NOMO-1 treated with DMSO at 0.1 percent for 48 hours (cell line): Measurements from ENCODE around the gene NFYC.
A peak's percentile ranks its signal among the peaks of the same experiment; 100 is the strongest.
"Not testable (repeated sequence)": the region's sequence is repeated elsewhere in the genome, so short reads cannot be mapped to it uniquely, and the experiment has no call there.

ENCODE experiments used
- DNase-seq: peaks from one replicate; lab custom pipeline; 2025; ENCODE audit not compliant: unreplicated experiment; lab: John Stamatoyannopoulos, UW

NFYC gene

GRCh38 chr1:40665335-40666171, 26.0 kb upstream of the NFYC start, which contains the start of gene RIMS3:
RIMS3 (minus strand) TSS chr1:40665682; CDS start chr1:40641925, 23,757 bp downstream.
- DNase-seq: peak; percentile 66

DNA sequence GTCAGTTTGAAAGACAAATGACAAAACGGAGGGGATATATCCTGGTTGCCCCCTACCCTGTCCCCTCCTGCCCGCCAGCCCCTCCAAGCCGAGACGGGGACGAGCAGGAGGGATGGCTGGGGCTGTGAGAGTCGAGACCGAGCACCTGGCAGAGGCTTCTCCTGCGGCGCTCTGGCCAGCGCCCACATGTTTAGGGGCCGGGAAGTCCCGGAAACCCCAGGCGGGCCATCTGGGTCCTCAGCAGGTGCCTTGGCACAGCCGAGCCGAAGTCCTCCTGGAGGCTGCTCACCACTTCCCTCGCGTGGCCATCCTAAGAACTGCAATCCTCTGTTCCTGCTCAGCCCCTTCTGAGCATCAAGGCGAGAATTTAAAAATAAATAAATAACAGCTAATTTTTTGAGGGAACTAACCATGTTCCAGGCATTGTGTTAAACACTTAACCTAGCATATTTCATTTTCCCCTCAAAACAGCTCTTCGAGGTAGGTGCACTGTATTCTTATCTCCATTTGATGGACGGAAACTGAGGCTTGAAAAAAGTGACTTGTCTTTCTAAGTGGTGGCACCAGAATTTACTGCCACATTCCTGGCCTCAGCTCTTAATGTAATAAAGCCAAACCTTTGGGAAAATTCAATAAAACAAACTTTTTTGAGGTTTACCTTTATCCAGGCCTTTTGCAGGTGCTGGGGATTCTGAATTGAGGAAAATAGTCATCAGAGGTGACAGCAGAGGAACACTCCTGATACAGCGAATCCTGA, 22.6 kb upstream of the NFYC start:
- DNase-seq: peak; percentile 45

- DNase-seq: no peak
Measured at GRCh38 chr1:40673452-40673851, 18.1 kb upstream of the NFYC start.

GRCh38 chr1:40676501-40676900, 15.0 kb upstream of the NFYC start:
- DNase-seq: no peak

- no peak for DNase-seq
Measured at GRCh38 chr1:40679165-40679953, 12.1 kb upstream of the NFYC start.

DNA sequence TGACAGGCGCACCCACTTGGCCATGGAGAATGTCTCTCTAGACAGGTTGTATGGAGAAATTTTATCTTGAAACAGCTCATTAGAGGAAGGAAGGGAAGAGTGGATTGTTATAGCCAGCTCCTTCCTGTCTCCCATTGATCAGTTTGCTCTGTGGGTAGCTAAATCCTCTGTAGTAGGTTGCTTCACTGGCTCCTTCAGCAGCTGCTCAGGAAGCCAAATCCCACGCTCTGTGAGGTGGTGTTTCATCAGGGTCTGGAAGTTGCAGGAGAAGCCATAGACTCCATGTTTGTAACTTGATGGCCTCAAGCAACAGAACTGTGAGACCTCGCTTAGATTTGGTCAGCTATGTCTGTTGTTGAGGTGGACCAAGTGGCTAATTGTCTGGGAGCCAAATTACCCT, 6.8 kb upstream of the NFYC start:
- DNase-seq: no peak

- DNase-seq: no peak
Measured at GRCh38 chr1:40687059-40687458, 4.4 kb upstream of the NFYC start.

GRCh38 chr1:40687661-40688060, 3.8 kb upstream of the NFYC start:
- DNase-seq: no peak

DNA sequence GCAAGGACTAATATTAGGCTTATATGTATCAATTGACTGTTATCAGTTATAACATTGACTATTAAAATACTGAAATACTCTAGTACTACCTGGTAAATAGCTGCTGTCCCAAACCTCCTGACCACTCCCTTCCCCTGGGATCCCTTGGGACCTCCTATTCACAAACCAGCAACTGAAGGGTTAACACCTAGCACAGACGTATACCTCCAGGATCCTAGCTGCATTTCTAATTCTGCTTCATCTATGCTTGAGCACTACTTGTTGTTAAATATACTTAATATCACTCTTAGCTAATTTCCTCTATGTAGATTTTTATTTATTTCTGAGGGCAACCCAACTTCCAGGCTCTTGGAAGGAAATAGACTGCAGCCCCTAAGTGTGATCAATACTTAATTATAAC, 1.8 kb upstream of the NFYC start:
- DNase-seq: no peak

DNA sequence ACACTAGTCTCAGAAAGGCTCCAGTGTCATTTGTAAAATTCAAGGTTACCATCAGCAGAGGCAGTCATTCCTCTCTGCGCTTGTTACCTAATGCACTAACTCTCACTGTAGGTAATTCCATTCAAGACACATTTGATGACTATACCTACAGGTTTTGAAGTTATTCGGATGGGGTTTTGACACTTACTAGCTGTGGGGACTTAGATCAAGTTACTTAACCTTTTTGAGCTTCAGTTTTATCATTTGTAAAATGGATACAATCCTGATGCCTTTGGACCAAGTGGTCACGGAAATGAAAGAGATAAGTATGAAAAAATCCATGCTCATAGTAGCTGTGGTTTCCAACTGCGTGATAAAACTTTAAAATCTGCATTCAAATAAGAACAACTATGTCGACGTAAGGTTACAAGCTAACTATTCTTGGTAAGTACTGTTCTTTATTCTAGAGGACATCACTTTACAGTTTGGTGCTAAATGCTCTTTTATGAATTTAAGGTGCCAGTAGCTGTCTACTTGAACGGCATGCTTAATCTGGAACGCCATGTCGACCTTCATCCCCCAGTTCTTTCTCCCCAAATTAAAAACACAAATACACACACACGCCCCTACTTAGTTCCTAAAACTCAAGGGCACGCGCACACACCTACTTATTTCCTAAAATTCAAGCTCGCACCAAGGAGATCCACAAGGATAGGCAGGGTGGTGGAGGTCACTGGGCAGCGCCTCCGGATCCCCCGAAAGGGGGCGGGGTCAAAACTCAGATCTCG, 550 bp upstream of the NFYC start:
- no peak for DNase-seq

DNA sequence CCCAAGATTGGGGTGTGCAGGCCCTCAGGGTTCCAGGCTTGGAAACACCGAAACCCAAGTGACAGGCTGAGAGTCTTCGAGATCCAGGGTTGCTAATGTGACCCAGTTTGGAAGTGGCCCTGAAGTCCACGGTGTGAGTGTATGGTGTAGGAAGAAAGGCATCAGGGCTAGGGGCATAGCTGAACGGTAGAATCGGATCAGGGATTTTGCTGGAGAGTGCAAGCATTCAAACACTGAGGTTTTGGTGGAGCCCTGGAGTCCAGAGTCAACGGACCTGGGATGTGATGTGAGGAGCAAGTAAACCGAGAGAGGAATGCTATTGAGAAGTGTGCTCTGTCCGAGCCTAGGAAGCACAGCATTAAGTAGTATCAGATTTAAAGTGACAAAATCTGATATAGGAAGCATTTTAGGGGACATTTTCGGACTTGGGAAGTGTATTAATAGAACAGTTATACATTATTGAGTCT, 958 bp downstream of the NFYC start:
- no peak for DNase-seq

DNA sequence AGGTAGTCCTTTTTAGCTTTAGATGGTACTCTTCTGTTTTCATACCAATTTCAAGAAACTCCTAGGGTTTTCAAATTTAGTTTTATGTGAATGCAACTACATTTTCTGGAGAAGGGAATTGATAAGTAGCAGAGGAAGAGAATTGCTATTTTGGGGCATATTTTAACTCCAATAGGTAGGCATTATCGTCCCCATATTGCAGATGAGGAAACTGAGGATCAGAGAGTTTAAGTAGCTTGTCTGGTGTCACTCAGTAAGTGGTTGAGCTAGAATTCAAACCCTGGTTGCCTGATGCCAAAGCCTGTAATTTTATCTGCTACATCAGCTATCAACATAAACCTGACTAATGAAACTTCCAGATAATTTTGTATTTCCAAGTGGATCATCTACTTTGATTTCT, 1.9 kb downstream of the NFYC start:
- DNase-seq: no peak

GRCh38 chr1:40694353-40694874, 2.9 kb downstream of the NFYC start:
- no peak for DNase-seq

DNA sequence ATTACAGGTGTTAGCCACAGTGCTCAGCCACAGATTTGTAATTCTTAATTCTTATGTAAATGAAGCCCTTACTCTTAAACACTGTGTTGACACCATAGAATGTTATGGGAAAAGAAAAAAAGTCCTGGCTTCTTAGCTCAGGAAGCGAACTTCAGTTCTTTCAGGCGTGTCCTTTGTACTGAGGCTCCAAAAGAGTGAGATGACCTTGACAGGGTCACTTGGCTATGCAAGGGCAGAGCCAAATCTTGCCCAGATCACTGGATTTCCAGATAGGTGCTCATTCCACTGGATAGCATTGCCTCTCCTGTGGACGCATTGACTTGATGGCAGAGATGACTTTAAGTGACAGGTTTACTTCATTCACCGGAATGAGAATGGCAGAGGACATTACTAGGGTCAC, 4.8 kb downstream of the NFYC start:
- no peak for DNase-seq

DNA sequence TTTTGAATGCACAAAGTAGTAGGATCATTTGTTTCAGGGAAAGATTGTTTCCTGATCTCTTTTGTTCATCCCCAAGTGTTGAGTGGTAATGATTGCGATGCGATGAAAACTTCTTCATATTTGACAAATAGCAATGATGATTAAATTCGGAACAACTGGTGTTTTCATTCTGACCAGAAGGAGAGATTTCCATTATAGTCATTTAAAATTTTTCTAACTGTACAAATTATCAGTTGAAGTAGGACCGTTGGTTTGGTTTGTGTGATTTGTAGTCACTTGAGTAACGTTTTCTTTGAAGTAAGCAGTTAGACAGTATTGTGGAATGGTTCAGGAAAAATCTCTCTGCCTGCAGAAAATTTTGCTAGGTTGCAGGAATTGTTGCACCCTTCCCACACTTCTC, 5.9 kb downstream of the NFYC start:
- DNase-seq: no peak

DNA sequence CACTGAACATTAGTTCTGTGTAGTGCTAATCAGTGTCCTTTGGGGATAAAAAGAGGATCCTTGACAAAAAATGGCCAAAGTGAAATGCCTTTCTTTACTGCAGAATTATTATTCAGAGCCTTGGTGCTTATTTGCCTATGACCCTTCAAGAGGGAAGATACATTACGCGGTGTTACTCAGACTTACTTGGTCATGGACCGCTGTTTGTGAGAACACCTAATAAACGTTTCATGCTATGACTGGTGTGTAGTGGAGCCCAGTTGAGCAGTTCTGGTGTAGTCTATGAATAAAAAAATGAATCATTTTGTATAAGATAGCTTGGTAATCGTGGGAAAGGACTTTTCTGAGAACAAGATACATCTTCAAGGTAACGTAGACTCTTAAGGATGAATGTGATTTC, 8.3 kb downstream of the NFYC start:
- no peak for DNase-seq

GRCh38 chr1:40701684-40702083, 10.2 kb downstream of the NFYC start:
- no peak for DNase-seq

DNA sequence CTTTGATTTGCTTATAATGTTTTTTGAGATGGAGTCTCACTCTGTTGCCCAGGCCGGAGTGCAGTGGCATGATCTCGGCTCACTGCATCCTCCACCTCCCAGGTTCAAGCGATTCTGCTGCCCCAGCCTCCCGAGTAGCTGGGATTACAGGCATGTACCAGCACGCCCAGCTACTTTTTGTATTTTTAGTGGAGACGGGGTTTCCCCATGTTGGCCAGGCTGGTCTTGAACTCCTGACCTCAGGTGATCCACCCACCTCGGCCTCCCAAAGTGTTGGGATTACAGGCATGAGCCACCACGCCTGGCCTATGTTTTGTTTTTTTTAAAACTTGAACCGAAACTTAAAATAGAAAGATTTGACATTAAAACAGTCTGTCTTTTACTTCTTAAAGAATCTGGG, 11.3 kb downstream of the NFYC start:
- not testable (repeated sequence) for DNase-seq

- peak; percentile 36 for DNase-seq
Measured at GRCh38 chr1:40703316-40703715, 11.8 kb downstream of the NFYC start.
